ENCODE measurements around the gene FAR2.
"Not testable (repeated sequence)": the region's sequence is repeated elsewhere in the genome, so short reads cannot be mapped to it uniquely, and the experiment has no call there.

FAR2 gene

GRCh38 chr12:29281371-29282005 is 132.4 kb downstream of the FAR2 start:
- DNase-seq (ENCODE audit: low read depth) = no peak

- no peak for DNase-seq (ENCODE audit: low read depth)
Observed at GRCh38 chr12:29282031-29282816, 133.1 kb downstream of the FAR2 start.

GRCh38 chr12:29283969-29284700 is 135.1 kb downstream of the FAR2 start:
- no peak for DNase-seq (ENCODE audit: low read depth)

GRCh38 chr12:29286081-29286790 is 137.2 kb downstream of the FAR2 start:
- no peak for DNase-seq (ENCODE audit: low read depth)

DNA sequence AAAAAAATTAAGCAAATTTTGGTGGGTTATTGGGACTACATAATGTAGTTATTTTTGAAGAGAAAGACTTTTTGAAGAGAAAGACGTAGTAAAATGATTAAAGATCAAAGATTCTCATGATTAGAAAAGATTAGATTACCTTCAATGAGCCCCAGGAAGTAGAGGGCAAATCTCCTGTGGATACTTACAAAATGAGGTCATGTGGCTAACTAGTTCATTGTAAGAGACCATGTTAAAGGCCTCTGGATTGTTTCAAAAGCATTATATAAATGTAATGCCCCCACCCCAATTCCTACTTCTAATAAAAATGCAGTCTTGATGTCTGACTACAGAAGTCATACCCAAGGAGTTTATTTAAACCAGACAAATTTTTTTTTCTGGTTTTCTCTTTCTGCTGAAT is 138.5 kb downstream of the FAR2 start:
- no peak for DNase-seq (ENCODE audit: low read depth)

GRCh38 chr12:29288031-29288430 is 139.0 kb downstream of the FAR2 start:
- no peak for DNase-seq (ENCODE audit: low read depth)

DNA sequence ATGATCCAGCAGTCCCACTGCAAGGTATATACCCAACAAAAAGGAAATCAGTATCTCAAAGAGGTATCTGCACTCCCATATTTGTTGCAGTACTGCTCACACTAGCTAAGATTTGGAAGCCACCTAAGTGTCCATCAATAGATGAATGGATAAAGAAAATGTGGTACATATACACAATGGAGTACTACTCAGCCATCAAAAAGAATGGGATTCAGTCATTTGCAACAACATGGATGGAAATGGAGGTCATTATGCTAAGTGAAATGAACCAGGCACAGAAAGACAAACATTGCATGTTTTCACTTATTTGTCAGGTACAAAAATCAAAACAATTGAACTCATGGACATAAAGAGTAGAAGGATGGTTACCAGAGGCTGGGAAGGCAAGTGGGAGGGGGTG is 141.4 kb downstream of the FAR2 start:
- DNase-seq (ENCODE audit: low read depth) = not testable (repeated sequence)

DNA sequence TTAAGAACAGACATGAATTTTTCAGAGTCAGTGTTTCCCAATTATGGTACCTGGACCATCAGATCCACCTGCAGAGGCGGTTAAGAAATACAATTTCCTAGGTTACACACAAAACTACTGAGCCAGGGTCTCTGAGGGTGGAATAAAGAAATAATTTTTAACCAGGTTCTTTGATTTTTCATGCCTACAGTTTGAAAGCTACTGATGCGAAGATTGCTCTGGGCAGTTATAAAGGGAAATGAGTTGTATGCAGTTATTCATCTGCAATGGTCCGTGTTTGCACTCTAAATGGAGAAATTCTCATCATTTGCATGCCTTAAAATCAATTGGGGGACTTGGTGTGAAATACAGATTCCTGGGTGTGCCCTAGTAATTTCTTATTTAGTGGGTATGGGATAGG is 142.1 kb downstream of the FAR2 start:
- DNase-seq (ENCODE audit: low read depth) = no peak

- DNase-seq (ENCODE audit: low read depth) = no peak
Observed at GRCh38 chr12:29299633-29300032, 150.6 kb downstream of the FAR2 start.

DNA sequence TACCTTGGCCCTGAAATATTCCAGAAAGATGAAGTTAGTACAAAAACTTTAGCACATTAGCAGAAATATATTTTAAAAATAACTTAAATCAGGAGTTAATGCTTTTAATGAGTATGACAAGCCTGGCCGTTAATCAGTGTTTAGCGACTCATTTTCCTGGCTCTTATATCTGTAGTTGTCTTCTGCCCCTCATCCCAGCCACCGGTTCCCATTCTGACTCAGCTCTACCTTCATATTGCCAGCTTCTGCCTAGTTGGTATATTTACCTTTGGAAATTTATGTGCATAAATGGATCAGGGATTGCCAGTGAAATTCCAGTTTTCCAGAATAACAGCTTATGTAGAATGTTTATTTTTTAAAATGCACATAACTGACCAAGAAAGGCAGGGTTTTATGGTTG is 152.0 kb downstream of the FAR2 start:
- no peak for DNase-seq (ENCODE audit: low read depth)

GRCh38 chr12:29304388-29304787 is 155.3 kb downstream of the FAR2 start:
- no peak for DNase-seq (ENCODE audit: low read depth)

DNA sequence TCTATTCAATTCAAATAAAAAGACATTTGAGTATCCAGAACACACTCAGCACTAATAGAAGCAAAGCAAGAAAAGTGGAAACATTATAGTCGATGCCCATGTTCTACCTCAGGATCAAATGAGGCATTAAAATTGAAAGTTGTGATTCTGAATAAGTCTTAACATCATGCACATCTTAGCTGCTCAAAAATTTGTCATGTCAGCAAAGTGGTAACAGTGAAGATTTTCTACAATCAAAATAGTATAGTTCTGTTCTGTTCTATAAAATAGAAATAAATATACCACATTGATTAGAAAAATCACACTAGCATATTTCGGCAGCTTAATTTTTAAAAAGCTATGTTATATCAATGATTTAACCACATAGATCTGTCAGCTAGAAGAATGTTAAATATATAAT is 157.2 kb downstream of the FAR2 start:
- no peak for DNase-seq (ENCODE audit: low read depth)

DNA sequence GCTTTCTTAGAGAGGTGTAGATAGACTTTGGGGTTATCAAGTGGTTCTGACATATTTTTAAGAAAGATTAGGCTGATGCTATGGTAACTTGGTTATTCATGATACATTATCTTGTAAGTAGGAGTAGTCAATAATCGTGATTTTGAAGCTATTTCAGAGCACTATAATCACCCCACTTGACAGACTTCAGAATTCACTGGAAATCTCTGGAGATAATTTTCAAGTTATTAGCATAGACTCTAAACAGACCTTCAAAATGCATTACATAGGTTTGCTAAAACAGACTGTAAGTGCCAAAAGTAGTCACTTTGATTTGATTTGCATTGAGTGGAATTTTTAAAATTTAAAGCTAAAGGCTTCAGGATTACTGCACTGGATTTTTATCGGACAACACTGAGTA is 157.6 kb downstream of the FAR2 start:
- no peak for DNase-seq (ENCODE audit: low read depth)

GRCh38 chr12:29309320-29309902 is 160.3 kb downstream of the FAR2 start:
- DNase-seq (ENCODE audit: low read depth) = no peak

DNA sequence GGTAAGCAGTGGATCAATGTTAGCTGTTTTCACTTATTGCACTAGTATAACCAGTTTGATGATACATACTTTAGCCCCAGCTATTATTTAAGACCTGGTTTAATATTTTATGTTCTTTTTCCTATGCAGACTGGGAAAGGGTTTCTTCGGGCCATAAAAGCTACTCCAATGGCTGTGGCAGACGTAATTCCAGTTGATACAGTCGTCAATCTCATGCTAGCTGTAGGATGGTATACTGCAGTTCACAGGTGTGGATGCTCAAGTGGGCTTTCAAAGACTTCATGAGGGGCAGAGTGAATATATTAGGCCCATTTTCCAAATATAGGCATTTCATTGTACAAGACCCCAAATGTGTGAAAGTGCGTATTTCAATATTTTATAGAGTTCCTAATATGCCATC is 161.8 kb downstream of the FAR2 start:
- DNase-seq (ENCODE audit: low read depth) = no peak

GRCh38 chr12:29314416-29314815 is 165.3 kb downstream of the FAR2 start:
- DNase-seq (ENCODE audit: low read depth) = no peak

DNA sequence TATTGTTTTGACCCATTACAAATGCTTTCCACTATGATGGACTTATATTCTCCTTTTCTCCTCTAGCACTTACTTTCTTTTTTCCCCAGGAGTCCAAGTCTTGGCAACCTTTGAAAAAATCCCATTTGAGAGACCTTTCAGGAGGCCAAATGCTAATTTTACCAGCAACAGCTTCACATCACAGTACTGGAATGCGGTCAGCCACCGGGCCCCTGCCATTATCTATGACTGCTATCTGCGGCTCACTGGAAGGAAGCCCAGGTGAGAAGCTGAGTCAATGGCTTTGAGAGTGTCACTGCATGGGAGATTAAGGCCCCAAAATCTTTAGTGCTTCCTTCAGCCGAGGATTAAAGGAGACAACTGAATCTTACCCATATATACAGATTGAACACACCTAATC is 167.7 kb downstream of the FAR2 start:
- DNase-seq (ENCODE audit: low read depth) = no peak

DNA sequence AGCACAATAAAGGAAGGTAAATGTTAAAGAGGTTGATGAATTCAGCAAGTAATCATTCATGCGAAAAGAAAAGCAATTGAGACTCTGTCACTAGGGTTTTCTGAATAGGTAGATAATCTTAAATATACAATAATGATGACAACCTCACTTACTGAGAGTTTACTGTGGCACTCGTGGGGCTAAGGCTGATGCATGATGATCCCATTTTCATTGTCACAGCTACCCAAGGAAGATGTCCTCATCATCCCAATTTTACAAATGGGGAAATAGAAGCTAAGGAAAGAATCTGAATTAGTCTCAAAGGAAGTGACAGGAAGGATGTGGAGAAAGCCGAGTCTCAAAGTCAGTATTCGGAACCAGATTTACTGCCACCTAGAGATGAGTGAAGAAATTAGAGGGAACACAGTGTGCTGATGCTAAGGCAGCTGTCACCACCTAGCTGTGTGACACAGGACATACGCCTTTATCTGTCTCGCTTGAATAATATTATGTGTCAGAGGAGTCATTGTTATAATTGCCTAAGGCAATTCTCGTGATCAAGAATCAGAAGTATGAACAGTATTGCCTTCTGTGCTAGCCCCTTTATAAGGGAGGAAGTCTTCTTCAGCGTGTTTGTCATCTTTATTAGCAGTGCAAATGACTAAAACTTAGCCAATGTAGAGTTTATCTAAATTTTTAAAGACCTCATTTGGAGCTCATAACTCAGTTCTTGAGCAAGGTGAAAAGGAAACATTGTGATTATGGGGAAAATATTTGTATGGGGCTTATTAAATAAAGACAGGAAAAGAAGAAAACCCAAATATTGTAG is 168.7 kb downstream of the FAR2 start:
- DNase-seq (ENCODE audit: low read depth) = no peak

DNA sequence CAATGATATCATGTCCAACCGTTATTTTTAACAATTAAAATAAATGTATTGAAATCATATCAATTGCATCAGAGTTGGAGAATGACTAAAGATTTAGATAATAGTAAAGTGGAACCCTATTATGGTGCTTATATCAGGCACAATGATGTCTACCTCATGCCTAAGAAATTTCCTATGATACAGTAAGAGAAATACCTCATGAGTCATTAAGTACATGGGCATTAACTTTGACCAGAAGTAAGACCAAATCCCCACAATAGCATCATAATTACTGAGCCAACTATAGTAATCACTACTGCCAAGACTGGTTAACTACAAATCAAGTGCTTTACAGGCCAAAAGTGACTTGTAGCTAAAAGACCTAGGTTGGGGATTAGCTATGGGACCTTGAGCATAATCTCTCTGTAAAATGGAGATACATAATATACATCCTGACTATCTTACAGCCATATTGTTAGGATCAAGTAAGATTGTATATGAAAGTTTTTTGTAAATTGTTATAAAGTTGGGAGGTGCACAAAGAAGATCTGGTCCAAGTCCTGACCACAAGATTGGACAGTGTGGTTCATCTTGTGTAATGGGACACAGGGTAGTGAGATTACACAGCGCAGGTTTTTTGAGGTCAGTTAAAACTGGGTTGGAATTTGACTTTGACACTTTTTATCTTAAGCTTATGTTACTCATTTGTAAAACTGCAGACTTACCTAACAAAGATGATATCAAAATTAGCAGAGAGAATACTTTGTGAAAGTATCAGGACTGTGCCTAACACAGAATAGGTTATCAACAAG is 171.4 kb downstream of the FAR2 start:
- no peak for DNase-seq (ENCODE audit: low read depth)

- no peak for DNase-seq (ENCODE audit: low read depth)
Observed at GRCh38 chr12:29322157-29322556, 173.1 kb downstream of the FAR2 start.

Measured in stimulated activated CD8-positive, alpha-beta memory T cell treated with anti-CD3 and anti-CD28 coated beads, Interleukin-15, amount 100 ng/mL, for 1 hour (primary cell).